ENCODE data around the gene ARHGEF3. TPM values are rescaled to one million over a fixed set of nuclear protein-coding genes. Genes with fewer than 3 reads are reported as not detected.
A peak's percentile ranks its signal among the peaks of the same experiment; 100 is the strongest.

ARHGEF3 gene
- total RNA-seq, 1 donor from 2014 or later: 37.5 TPM

DNA sequence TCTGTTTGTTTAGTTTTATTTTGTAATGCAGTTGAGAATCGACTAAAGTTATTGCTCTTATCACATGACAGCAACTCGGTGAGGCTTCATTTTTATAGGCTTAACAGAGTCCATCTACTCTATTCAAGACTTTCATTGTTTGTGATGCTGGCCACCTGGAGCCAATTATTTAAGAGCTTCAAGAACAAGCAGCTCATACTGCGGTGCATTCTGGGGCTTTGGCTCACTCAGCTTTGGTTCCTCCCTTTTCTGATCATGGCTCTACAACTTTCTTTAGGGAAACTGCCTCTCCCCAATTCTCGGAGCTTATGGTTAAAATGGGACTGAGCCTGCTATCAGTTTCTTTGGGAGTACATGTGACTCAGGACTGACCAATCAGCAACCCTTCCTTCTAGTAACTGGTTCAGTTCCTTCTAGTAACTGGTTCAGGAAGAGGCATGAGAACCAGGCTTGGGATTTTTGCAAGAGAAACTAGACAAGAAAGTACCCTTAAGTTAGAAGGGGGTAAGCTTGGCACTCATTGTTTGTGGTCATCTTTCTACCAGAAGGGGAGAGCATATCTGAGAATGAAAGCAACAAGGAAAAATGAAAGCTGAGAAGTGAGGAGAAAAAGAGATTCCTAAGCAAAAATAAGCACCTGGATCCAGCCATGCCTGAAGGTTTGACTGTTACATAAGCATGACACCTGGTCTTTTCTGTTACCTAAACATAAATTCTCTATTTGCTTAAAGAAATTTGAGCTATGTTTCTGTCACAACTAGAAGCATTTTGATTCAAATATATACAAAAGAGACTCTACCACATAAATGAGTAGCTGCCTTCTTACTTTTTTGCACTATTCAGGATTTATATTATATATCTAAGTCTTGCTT lies 24.1 kb upstream of the ARHGEF3 start:
- Histone ChIP-seq H3K27ac (no peak overlapping the region), H3K4me1 (peaks cover 3% of the 10 kb centered on the region), H3K36me3 (no peaks in the 10 kb centered on the region), H3K4me3 (no peak overlapping the region), H3K9me3 (no peaks in the 10 kb centered on the region), H3K27me3 (no peaks in the 10 kb centered on the region)
- ATAC-seq (peak; percentile 29), DNase-seq (no peak)
- intact Hi-C loops (cut with DNase I): no loop called here
- TF ChIP-seq, protein P1, sequence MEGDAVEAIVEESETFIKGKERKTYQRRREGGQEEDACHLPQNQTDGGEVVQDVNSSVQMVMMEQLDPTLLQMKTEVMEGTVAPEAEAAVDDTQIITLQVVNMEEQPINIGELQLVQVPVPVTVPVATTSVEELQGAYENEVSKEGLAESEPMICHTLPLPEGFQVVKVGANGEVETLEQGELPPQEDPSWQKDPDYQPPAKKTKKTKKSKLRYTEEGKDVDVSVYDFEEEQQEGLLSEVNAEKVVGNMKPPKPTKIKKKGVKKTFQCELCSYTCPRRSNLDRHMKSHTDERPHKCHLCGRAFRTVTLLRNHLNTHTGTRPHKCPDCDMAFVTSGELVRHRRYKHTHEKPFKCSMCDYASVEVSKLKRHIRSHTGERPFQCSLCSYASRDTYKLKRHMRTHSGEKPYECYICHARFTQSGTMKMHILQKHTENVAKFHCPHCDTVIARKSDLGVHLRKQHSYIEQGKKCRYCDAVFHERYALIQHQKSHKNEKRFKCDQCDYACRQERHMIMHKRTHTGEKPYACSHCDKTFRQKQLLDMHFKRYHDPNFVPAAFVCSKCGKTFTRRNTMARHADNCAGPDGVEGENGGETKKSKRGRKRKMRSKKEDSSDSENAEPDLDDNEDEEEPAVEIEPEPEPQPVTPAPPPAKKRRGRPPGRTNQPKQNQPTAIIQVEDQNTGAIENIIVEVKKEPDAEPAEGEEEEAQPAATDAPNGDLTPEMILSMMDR (IDR thresholded peaks at IDR 0.05): no peak

DNA sequence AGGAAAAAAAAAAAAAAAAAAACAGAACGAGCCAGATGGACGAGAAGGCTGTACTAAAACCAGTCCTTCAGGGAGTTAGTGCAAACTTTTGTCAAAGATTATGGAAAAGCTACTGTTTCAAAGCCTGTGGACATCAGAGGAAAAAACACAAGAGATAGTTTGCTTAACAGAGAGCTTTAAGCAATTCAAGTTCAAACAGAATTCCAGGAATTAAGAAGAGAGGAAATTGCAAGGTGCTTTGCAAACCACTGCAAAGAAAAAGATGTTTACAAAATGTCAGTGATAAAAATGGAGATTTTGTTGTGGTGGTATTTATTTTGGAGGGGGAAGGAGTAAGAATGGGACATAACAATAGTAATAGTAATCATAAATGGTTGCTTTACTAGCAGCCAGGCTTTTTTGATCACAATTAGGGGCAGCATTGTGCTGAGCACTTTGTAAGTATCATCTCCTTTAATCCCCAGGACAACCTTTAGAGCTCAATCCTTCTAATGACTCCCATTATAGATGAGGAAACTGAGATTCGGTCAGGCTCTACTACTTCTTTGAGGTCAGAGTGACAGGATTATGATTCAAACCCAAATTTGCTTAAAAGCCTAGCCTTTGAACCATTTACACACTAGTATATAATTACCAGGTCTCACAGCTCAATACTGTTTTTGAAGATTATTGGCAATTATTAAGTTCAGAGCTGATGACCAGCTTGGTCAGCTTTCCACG lies 22.4 kb upstream of the ARHGEF3 start:
- H3K27ac ChIP-seq: no peak overlapping the region
- no peak for ATAC-seq
- no peaks in the 10 kb centered on the region for H3K9me3 ChIP-seq
- TF ChIP-seq, protein P1 (IDR thresholded peaks at IDR 0.05): no peak
- no peaks in the 10 kb centered on the region for H3K27me3 ChIP-seq
- peaks cover 3% of the 10 kb centered on the region for H3K4me1 ChIP-seq
- DNase-seq: no peak
- intact Hi-C loops (cut with DNase I): no loop called here
- no peak overlapping the region for H3K4me3 ChIP-seq
- no peaks in the 10 kb centered on the region for H3K36me3 ChIP-seq

DNA sequence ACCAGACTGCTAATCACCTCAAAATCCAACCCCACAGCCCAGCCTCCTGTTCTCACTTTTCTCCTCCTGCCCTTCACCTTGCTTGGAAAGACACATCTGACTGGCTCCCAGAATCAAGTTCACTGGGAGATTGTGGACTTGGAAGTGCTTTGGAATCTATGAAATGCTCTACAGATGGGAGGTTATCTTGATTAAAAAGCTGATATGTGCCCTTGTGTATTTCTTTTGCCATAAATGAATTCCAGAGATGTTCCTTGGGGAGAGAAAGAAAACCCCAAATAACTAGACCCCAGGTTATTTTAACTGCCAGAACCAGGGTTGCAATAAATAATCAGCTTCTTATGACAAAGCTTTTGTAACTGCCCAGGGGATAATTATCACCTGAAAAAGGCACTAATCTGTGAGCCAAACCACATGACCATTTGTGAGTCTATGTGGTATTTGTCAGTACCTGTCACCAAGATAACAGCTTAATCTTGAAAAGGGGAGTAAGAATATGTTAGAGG lies 21.7 kb upstream of the ARHGEF3 start:
- no peaks in the 10 kb centered on the region for H3K27me3 ChIP-seq
- TF ChIP-seq, protein P1 (IDR thresholded peaks at IDR 0.05): no peak
- H3K4me1 ChIP-seq: peaks cover 3% of the 10 kb centered on the region
- no peak overlapping the region for H3K27ac ChIP-seq
- ATAC-seq (no peak), DNase-seq (no peak)
- no peak overlapping the region for H3K4me3 ChIP-seq
- intact Hi-C loops (cut with DNase I): no loop called here
- no peaks in the 10 kb centered on the region for H3K36me3 ChIP-seq
- H3K9me3 ChIP-seq: no peaks in the 10 kb centered on the region

DNA sequence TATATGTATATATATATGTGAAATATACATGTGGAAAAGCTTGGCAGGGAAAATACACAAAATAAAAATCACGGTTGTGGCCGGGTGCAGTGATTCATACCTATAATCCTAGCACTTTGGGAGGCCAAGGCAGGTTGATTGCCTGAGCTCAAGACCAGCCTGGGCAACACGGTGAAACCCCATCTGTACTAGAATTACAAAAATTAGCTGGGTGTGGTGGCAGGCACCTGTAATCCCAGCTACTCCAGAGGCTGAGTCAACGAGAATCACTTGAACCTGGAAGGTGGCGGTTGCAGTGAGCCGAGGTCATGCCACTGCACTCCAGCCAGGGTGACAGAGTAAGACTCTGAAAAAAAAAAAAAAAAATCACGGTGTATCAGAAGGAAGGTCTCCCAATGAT lies 20.8 kb upstream of the ARHGEF3 start:
- Histone ChIP-seq H3K27ac (no peak overlapping the region), H3K27me3 (no peaks in the 10 kb centered on the region), H3K4me1 (peaks cover 3% of the 10 kb centered on the region), H3K36me3 (no peaks in the 10 kb centered on the region), H3K9me3 (no peaks in the 10 kb centered on the region), H3K4me3 (no peak overlapping the region)
- TF ChIP-seq, protein P1 (IDR thresholded peaks at IDR 0.05): no peak
- ATAC-seq: peak; percentile 33
- DNase-seq: no peak
- intact Hi-C loops (cut with DNase I): no loop called here

DNA sequence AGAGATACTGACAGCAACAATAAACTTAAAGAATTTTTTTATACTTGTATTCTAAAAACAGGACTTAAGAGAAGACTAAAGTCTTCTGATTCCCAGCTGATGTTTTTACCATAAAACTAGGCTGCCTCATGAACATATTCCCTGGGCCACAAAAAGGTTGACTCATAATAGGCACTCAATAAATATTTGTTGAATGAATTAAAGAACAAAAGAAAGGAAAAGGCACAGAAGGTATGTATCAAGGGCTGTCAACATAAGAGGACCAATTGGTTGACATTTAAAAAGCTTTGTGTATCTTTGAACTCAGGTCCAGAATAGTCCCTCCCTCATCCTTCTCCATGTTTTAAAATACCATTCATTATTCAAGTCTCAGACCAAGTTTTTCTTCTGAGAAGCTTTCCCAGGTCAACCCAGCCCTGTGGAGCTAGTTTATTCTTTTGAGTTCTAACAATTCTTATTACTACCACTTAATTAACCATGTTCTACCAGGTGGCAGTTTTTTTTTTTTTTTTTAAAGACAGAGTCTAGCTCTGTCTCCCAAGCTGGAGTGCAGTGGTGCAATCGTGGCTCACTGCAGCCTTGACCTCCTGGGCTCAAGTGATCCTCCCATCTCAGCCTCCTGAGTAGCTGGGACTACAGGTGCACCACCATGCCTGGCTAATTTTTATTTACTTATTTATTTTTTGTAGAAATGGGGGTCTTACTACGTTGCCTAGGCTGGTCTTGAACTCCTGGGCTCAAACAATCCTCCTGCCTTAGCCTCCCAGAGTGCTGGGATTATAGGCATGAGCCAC lies 17.5 kb upstream of the ARHGEF3 start:
- Histone ChIP-seq H3K4me1 (peaks cover 3% of the 10 kb centered on the region), H3K4me3 (no peak overlapping the region), H3K27me3 (no peaks in the 10 kb centered on the region), H3K27ac (no peak overlapping the region), H3K9me3 (no peaks in the 10 kb centered on the region), H3K36me3 (no peaks in the 10 kb centered on the region)
- no peak for ATAC-seq
- intact Hi-C loops (cut with DNase I): no loop called here
- no peak for DNase-seq
- TF ChIP-seq, protein P1 (IDR thresholded peaks at IDR 0.05): no peak

Data from upper lobe of right lung (tissue), 1 donor.